ENCODE measurements around the gene SPRYD4. TPM values are rescaled to one million over a fixed set of nuclear protein-coding genes. Genes with fewer than 3 reads are reported as not detected.

SPRYD4 gene
- total and polyA plus RNA-seq, 2 of the 4 experiments (the other 2 are of a cell fraction) = 1.7 to 1.8 TPM

GRCh38 chr12:56461235-56462159 is 6.9 kb upstream of the SPRYD4 start:
- H3K14ac ChIP-seq (replicated peaks; ENCODE audit: low read depth, low read length) = no peak overlapping the region
- intact Hi-C loops (cut with micrococcal nuclease) (loop anchor here (5.0 kb wide), 2 partner anchors 84 to 144 kb away; partner anchors contain the start of gene CNPY2), dilution Hi-C loops (cut with HindIII; ENCODE audit: low sequenced_read_pairs, unreplicated experiment) (no loop called here), in situ Hi-C loops (cut with MboI; ENCODE audit: low sequenced_read_pairs) (loop anchor here (10.0 kb wide), 1 partner anchor 107 kb away; no protein-coding TSS in a partner anchor)
- CTCF ChIA-PET = no interaction called here
- POLR2A ChIA-PET (ENCODE audit: unreplicated experiment) = interaction anchor here (0.9 kb wide), 1 partner anchor 103 kb away, joined by 3 read pairs; no protein-coding TSS in a partner anchor
- no peak overlapping the region for H2AK9ac ChIP-seq (replicated peaks; ENCODE audit: low read depth, low read length, poor library complexity)
- H3K9ac ChIP-seq (ENCODE audit: low read depth, low read length) = no peak overlapping the region
- no peak overlapping the region for H2BK5ac ChIP-seq (ENCODE audit: low read depth, low read length, poor library complexity, severe bottlenecking)
- H4K8ac ChIP-seq (ENCODE audit: low read depth in 2 of 2, low read length in 2 of 2) = no peak overlapping the region
- H4K5ac ChIP-seq (ENCODE audit: low read depth, low read length) = no peak overlapping the region
- no peaks in the 10 kb centered on the region for H3K79me1 ChIP-seq (ENCODE audit: low read depth in 1 of 2, low read length in 2 of 2)
- H2BK120ac ChIP-seq (ENCODE audit: low read depth, low read length) = no peak overlapping the region
- no peak overlapping the region for H3K56ac ChIP-seq (ENCODE audit: extremely low read depth, insufficient read depth, low read length)
- TF ChIP-seq RAD21 (IDR thresholded peaks at IDR 0.05; ENCODE audit: low read length) = no peak
- peak; percentile 42; the same call in 1 of the 2 replicates for TF ChIP-seq NFE2L2 (IDR thresholded peaks at IDR 0.05; ENCODE audit: low read depth, low read length)
- no peak for TF ChIP-seq MXI1 (IDR thresholded peaks at IDR 0.05; ENCODE audit: borderline replicate concordance, low read depth, low read length)
- no peak for TF ChIP-seq RCOR1 (IDR thresholded peaks at IDR 0.05; ENCODE audit: insufficient replicate concordance, low read length)
- H3K4ac ChIP-seq (ENCODE audit: low read depth, low read length) = no peak overlapping the region
- no peaks in the 10 kb centered on the region for H4K20me1 ChIP-seq (ENCODE audit: insufficient read depth, low read length)
- no peak overlapping the region for H3K4me3 ChIP-seq (ENCODE audit: insufficient read depth, low read depth, low read length)
- no peak overlapping the region for H2BK20ac ChIP-seq (ENCODE audit: low read depth, low read length)
- H3K4me2 ChIP-seq (ENCODE audit: low read depth, low read length) = no peak overlapping the region
- no peak overlapping the region for H3K27ac ChIP-seq (ENCODE audit: insufficient read depth, low read length)
- H2AK5ac ChIP-seq (ENCODE audit: low read depth, low read length) = peak overlapping the region; percentile 27; the same call in 1 of the 2 replicates
- no peak overlapping the region for H2BK15ac ChIP-seq (ENCODE audit: low read depth, low read length)
- H3K36me3 ChIP-seq (ENCODE audit: control insufficient read depth, insufficient read depth, low read length) = no peaks in the 10 kb centered on the region
- WGBS, 2 experiments (ENCODE audit: extremely low coverage in 2 of 2, insufficient read length in 1 of 2) = 100% methylated on average over 1 of the region's 11 CpGs; no CpG with 5 or more reads in 1 of the 2 experiments
- H2AFZ ChIP-seq (replicated peaks; ENCODE audit: low read length, poor library complexity) = no peak overlapping the region
- H3K23ac ChIP-seq (ENCODE audit: low read depth, low read length) = no peak overlapping the region
- H3K9me1 ChIP-seq (ENCODE audit: insufficient read depth, low read length) = no peaks in the 10 kb centered on the region
- 0 out of 2 replicates have a peak, but pooled peaks cover 2% of the 10 kb centered on the region for H3K4me1 ChIP-seq (ENCODE audit: control insufficient read depth, insufficient read depth, low read length)
- no peaks in the 10 kb centered on the region for H3K9me3 ChIP-seq (ENCODE audit: control insufficient read depth, insufficient read depth, low read length)
- H4K91ac ChIP-seq (ENCODE audit: insufficient read depth, low read depth, low read length) = no peak overlapping the region
- peak; percentile 49 for DNase-seq
- H3K27me3 ChIP-seq (ENCODE audit: control insufficient read depth, insufficient read depth, low read length) = no peaks in the 10 kb centered on the region
- BruUV-seq (replicated peaks) = no TSS peak
- H3K18ac ChIP-seq (ENCODE audit: low read depth, low read length) = no peak overlapping the region
- ATAC-seq (ENCODE audit: low read depth) = no peak
